GM12891 (cell line): ENCODE measurements around the gene LBX2.

ENCODE experiments used
- POLR2A ChIP-seq: IDR thresholded peaks from 2 replicates; pipeline ENCODE4 v1.6.1; 2011; ENCODE audit warnings: low read depth, low read length, control low read depth
- POLR2AphosphoS5 ChIP-seq: IDR thresholded peaks from 2 replicates; pipeline ENCODE4 v1.6.1; 2011; ENCODE audit warnings: low read depth, low read length, control low read depth
- POU2F2 ChIP-seq: IDR thresholded peaks from 2 replicates; pipeline ENCODE4 v1.6.1; 2011; ENCODE audit warnings: low read depth, mild to moderate bottlenecking, control low read depth, low read length, moderate library complexity
- SPI1 ChIP-seq: IDR thresholded peaks from 2 replicates; pipeline ENCODE4 v1.6.1; 2011; ENCODE audit warnings: low read depth, low read length, control low read depth
- TAF1 ChIP-seq: IDR thresholded peaks from 2 replicates; pipeline ENCODE4 v1.6.1; 2011; ENCODE audit warnings: low read depth, low read length, control low read depth

GRCh38 chr2:74495440-74495839, 4.0 kb downstream of the LBX2 start:
- no peak for TF ChIP-seq POLR2AphosphoS5
- TF ChIP-seq TAF1 = no peak
- no peak for TF ChIP-seq POLR2A
- no peak for TF ChIP-seq POU2F2
- TF ChIP-seq SPI1 = no peak
